GM12873 (cell line): Measurements from ENCODE around the gene NDUFA5.

Experiments
- TF ChIP-seq, protein P1 (sequence below): IDR thresholded peaks from 2 replicates; pipeline ENCODE4 v1.5.1; 2012; ENCODE audit warnings: low read depth, mild to moderate bottlenecking, moderate library complexity, low read length, control low read depth; ENCODE audit not compliant: insufficient read depth; ENCODE audit errors: missing control alignments

NDUFA5 gene

GRCh38 chr7:123557016-123557397 lies 611 bp downstream of the NDUFA5 start:
- TF ChIP-seq, protein P1, sequence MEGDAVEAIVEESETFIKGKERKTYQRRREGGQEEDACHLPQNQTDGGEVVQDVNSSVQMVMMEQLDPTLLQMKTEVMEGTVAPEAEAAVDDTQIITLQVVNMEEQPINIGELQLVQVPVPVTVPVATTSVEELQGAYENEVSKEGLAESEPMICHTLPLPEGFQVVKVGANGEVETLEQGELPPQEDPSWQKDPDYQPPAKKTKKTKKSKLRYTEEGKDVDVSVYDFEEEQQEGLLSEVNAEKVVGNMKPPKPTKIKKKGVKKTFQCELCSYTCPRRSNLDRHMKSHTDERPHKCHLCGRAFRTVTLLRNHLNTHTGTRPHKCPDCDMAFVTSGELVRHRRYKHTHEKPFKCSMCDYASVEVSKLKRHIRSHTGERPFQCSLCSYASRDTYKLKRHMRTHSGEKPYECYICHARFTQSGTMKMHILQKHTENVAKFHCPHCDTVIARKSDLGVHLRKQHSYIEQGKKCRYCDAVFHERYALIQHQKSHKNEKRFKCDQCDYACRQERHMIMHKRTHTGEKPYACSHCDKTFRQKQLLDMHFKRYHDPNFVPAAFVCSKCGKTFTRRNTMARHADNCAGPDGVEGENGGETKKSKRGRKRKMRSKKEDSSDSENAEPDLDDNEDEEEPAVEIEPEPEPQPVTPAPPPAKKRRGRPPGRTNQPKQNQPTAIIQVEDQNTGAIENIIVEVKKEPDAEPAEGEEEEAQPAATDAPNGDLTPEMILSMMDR: no peak

GRCh38 chr7:123555484-123555883 lies 2.1 kb downstream of the NDUFA5 start:
- TF ChIP-seq, protein P1: no peak

GRCh38 chr7:123553159-123553558 lies 4.5 kb downstream of the NDUFA5 start:
- TF ChIP-seq, protein P1: no peak

GRCh38 chr7:123552641-123553040 lies 5.0 kb downstream of the NDUFA5 start:
- TF ChIP-seq, protein P1: no peak

GRCh38 chr7:123548406-123548805 lies 9.2 kb downstream of the NDUFA5 start:
- TF ChIP-seq, protein P1: no peak

- TF ChIP-seq, protein P1: no peak
These were observed 17.7 kb downstream of the NDUFA5 start for GRCh38 chr7:123539871-123540270.

- TF ChIP-seq, protein P1: no peak
These were observed 18.7 kb downstream of the NDUFA5 start for GRCh38 chr7:123538897-123539296.
